Stimulated activated CD4-positive, alpha-beta T cell treated with anti-CD3 and anti-CD28 coated beads, Interleukin-4, amount 100 ng/mL, for 48 hours (primary cell): ENCODE data around the gene EIPR1.
"Not testable (repeated sequence)": the region's sequence is repeated elsewhere in the genome, so short reads cannot be mapped to it uniquely, and the experiment has no call there.

Experiments used
- DNase-seq, 2 donors: peaks; one replicate each; pipeline ENCODE4 v3.0.0-alpha.2; 2020; ENCODE audit warnings: low read depth in 2 of 2

The EIPR1 gene

GRCh38 chr2:3193443-3194330 lies 183.9 kb downstream of the EIPR1 start:
- DNase-seq, result no peak

DNA sequence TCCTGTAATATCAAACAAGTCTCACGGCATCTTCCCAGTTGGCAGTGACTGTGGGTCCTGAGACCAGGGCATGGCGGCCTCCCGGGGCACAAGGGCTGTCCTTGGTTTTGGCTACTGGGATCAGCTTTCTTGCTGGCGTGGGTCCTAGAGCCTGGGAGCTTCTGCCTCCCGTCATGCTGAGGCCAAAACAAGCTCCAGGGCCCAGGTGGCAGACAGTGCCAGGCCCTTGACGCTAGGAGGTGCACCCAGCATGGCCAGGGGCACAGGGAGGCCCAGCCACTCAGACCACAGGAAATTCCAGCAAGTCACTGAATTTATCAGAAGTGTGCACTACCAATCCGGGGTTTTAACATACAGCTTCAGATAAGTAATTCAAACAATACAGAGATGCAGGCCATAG lies 184.7 kb downstream of the EIPR1 start:
- no peak for DNase-seq

- DNase-seq, result no peak
These were observed 185.3 kb downstream of the EIPR1 start for GRCh38 chr2:3192281-3192818.

DNA sequence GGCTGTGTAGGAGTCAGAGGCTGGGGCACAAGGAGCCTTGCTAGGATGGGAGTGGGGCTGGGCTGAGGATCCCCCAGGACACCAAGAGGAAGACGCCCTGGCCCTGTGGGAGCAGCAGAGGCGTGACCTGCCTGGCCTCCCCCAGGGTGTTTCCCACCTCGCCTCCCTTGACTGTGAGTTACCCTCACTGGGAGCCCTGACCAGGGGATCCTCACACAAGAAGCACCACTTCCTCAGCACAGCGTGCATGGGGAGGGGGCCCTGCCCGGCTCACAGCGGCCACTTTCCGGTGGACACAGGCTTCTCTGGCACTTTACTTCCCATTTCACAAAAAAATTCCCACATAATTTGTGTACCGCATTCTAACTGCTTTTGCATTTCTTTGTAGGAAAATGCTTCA lies 187.7 kb downstream of the EIPR1 start:
- DNase-seq, result no peak

DNA sequence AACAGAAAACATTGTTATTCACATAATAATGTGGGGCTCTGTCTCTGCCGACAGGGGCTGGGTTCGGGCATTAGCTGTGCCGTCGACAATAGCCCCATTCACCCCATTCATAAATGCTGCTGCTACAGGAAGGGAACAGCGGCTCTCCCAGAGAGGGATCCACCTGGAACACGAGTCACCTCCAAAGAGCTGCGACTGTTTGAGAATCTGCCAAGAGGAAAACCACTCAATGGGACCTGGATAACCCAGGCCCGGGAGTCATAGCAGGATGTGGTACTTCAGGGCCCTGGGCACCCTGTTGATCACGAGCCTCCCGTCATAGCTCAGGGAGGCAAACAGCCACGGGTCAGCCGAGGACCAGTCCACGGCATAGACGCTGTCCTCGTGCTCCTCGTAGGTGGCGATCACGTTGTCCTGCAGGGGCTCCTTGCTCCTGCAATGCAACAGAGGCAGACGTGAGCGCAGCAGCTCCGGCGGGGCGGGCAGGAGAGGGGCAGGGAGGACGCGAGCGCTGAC lies 188.5 kb downstream of the EIPR1 start:
- DNase-seq, result no peak

GRCh38 chr2:3188405-3188946 lies 189.1 kb downstream of the EIPR1 start:
- DNase-seq, result no peak

- no peak for DNase-seq
These were observed 190.2 kb downstream of the EIPR1 start for GRCh38 chr2:3187467-3187866.

- DNase-seq, result no peak
These were observed 190.9 kb downstream of the EIPR1 start for GRCh38 chr2:3186766-3187165.

DNA sequence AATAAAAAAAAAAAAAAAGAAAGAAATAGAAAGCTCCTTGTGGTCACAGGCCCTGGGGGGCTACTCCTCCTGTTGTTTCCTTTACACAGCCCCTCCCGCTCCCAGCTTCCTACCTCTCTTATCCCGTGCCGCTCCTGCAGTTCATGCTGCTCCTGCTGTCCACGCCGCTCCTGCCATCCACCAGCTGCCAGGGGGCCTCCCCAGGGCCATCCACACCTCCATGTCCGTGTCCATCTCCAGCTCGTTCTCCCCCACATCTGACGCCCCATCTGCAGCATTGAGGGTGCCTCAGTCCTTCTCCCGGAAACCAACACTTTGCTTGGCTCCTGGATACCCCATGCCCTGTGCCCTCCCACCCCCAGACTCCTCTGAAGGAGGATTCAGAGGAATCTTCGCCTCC lies 191.7 kb downstream of the EIPR1 start:
- no peak for DNase-seq

DNA sequence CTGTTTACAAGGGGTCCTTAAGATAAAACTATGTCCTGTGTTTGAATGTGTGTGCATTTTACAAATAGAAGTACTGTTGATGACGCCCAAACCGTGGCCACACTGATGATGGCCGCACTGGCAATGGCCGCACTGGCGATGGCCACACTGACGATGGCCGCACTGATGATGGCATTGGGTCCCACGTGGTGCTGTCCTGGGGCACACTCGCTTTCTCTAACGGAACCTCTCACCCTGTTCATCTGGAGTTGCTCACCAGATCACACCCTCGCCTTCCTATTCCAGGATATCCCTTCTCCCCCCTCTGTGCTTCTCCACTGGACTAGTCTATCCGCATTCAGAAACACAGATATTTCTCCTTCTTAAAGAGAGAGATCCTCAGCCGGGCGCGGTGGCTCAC lies 192.4 kb downstream of the EIPR1 start:
- no peak for DNase-seq

- no peak for DNase-seq
These were observed 193.5 kb downstream of the EIPR1 start for GRCh38 chr2:3184167-3184566.

- DNase-seq, result no peak
These were observed 193.9 kb downstream of the EIPR1 start for GRCh38 chr2:3183766-3184165.

- no peak for DNase-seq
These were observed 194.8 kb downstream of the EIPR1 start for GRCh38 chr2:3182848-3183247.

DNA sequence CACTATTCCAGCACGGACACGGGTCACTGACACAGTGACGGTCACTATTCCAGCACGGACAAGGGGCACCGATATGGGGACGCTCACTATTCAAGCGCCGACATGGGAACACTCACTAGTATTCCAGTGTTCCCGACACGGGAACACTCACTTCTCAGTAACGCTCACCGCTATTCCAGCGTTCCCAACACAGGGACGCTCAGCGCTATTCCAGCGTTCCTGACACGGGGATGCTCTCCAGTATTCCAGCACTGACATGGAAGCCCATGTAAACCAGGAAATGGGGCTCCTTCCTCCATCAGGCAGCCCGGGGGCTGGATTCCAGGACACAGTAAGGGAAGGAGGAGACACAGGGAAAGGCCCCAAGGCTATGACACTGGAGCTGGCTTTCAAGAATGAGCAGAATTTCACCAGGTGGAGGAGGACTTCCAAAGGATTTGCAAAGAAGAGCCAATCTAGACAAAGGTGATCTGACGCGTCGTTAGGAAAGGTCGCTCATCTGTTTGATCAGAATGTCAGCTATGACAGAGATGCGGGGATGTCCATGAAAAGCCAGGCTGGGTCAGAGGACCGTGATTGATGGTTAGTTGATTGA lies 196.1 kb downstream of the EIPR1 start:
- DNase-seq, result no peak

DNA sequence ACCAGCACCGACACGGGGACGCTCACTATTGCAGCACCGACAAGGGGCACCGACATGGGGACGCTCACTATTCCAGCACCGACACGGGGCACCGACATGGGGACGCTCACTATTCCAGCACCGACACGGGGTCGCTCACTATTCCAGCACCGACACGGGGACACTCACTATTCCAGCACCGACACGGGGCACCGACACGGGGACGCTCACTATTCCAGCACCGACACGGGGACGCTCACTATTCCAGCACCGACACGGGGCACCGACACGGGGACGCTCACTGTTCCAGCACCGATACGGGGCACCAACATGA lies 196.8 kb downstream of the EIPR1 start:
- DNase-seq, result not testable (repeated sequence)

GRCh38 chr2:3180082-3180908 lies 197.3 kb downstream of the EIPR1 start:
- DNase-seq, result no peak

DNA sequence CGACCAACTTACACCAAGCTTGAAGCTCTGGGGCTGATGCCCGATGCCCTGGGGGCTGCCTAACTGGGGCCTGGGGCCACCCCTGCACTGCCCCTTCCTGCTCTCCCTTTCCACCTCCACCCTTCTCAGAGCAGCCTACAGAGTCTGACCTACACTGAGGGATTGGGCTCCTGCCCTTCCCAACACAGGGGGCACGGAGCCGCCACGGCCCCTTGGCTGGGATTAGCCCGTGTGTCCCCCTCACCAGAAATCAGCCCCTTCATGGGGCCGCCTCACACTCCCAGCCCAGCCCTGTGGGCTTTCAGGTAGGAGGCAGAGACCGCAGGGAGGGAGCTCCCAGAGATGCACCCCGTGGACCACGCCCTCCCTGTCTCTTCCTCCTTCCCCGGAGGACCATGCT lies 198.0 kb downstream of the EIPR1 start:
- DNase-seq, result no peak

- DNase-seq, result peak; percentile 7 to 27
These were observed 198.4 kb downstream of the EIPR1 start for GRCh38 chr2:3179208-3179607.

DNA sequence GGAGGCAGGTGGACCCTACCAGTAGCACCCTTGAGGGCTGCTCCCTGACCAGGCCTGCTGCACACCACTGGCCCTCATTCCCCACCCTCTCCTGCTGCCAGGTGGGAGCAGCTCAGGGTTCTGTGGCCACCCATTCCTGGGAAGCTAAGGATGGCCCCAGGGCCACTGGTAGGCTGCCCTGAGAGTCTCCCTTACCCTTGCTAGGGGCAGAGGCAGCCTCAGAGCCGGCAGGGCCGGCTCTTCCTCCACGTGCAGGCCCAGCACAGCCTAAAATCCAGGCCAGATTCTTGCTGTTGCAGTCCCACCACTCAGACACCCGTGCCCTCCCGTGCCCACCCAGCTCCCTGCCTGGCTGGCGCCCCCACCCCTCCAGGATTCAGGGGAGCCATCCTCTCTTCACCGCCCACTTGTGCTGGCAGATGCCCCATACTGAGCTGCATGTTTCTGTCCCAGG lies 199.0 kb downstream of the EIPR1 start:
- DNase-seq, result no peak

DNA sequence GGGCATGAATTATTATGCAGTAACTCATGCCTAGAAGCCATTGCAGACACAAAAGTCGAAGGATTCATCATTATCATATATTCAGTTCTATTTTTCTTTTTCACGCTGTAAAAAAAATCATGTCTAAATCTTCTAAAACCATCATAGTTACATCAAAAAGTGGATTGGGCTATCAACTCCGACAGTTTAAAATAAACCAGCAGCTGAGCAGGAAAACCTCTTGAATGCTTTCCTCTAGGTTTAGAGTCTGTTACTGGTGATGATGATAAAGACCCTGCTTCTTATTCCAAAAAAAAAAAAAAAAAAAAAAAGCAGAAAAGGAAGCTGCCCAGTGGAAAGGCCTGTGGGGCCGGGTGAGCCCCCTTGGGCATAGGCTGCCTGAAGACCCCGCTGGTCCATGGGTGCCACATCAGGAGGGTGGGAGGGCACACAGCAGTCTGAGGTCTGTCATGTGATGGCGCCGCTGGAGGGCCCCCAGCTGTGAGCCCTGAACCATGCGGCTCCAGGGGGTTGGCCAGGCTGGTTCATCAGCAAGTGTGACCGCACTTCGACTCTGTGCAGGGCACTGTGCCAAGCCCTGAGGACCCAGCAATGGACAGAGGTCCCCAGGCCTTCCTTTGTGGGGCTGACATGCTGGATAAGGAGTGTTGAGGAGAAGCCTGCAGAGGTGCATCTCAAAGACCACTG lies 199.6 kb downstream of the EIPR1 start:
- DNase-seq, result no peak

GRCh38 chr2:3176869-3177255 lies 200.8 kb downstream of the EIPR1 start:
- DNase-seq, result no peak
